Measurements from ENCODE around the gene DKK1.

DNA sequence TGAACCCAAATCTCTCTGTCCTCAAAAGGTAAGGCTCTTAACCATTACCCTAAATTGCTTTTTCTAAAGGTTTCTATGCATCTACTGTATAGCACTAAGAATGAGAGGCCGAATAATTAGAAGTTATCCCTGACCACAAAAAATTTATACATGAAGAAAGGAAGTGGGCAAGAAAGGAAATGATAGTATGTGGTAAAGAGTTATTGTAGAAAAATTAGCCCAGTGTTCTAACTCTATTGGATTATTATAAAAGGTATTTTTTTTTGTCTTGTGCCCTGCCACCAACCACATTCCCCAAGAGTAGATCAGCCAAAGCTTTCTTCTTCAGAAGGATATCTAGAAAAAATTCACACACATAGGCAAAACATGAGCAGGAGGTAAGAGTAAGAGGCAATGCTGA, 45.4 kb downstream of the DKK1 start:
- TF ChIP-seq, protein P1, sequence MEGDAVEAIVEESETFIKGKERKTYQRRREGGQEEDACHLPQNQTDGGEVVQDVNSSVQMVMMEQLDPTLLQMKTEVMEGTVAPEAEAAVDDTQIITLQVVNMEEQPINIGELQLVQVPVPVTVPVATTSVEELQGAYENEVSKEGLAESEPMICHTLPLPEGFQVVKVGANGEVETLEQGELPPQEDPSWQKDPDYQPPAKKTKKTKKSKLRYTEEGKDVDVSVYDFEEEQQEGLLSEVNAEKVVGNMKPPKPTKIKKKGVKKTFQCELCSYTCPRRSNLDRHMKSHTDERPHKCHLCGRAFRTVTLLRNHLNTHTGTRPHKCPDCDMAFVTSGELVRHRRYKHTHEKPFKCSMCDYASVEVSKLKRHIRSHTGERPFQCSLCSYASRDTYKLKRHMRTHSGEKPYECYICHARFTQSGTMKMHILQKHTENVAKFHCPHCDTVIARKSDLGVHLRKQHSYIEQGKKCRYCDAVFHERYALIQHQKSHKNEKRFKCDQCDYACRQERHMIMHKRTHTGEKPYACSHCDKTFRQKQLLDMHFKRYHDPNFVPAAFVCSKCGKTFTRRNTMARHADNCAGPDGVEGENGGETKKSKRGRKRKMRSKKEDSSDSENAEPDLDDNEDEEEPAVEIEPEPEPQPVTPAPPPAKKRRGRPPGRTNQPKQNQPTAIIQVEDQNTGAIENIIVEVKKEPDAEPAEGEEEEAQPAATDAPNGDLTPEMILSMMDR (IDR thresholded peaks at IDR 0.05 in 8 of 11, conservative IDR thresholded peaks at IDR 0.05 in 3 of 11): no peak
- TF ChIP-seq POLR2AphosphoS5 (IDR thresholded peaks at IDR 0.05): no peak

Data from spleen (tissue), 7 donors.